ENCODE data around the gene SNTB2.

DNA sequence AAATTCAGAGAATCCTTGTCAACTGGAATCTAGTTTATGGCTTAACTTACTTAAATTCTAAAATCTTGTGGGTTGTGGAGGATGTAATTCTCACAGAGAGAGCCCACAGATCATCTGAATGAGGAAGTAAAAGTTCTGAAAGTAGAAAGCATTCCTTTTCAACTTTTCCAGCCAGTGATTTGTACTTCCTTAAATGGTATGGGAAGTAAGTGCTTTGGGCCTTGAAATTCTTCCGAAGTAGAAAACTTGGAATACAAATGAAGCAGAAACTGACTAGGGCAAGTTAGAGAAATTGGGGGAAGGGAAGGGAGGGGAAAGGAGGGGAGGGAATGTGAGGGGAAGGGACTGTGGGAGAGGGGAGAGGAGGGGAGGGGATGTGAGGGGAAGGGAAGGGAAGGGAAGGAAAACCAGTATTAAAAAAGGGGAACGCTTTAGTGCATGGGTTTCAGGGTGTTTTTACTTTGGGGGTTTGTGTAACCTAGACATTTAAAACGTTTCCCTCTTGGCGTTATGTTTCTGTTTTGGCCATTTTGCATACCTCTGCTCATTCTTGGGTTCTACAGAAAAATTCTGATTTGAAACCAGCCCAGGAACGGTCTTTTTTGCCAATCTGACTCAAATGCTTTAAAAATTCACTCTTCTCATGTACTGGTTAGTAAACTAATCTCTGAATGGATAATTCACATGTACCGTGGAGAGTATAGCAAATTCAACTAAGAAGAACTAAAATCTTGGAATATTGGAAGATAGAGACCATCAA, 15.5 kb upstream of the SNTB2 start:
- TF ChIP-seq TAF1 (IDR thresholded peaks at IDR 0.05; ENCODE audit: borderline replicate concordance, low read depth, low read length) (no peak), POLR2AphosphoS5 (IDR thresholded peaks at IDR 0.05; ENCODE audit: low read depth, low read length) (no peak)

Data from GM12892 (cell line).